Endothelial cell of umbilical vein (primary cell): ENCODE measurements around the gene KCTD20. TPM values are rescaled to one million over a fixed set of nuclear protein-coding genes. Genes with fewer than 3 reads are reported as not detected.

Source experiments
- BruUV-seq: library from RNA; stranded (reverse); fragments of 400-500 nt; replicated peaks from 2 replicates; lab custom pipeline; 2021; lab: Mats Ljungman, UMichigan
- CTCF ChIA-PET: fragments of 300-600, 350-600 bp; sonication (Branson Sonifier 250); formaldehyde crosslinking; loops from one replicate; lab custom pipeline; 2021; ENCODE audit warnings: antibody characterized with exemption, inconsistent platforms; lab: Charles Lee
- POLR2A ChIA-PET: fragments of 300-600, 350-600 bp; sonication (Branson Sonifier 250); formaldehyde crosslinking; loops from one replicate; lab custom pipeline; 2021; ENCODE audit warnings: antibody characterized with exemption, inconsistent platforms; lab: Charles Lee
- DNase-seq: peaks from one replicate; pipeline ENCODE4 v3.0.0-alpha.2; 2011; ENCODE audit warnings: low read depth, low spot score
- FAIRE-seq: peaks from 2 replicates; lab custom pipeline; 2011; peaks lifted over from hg19 to GRCh38; lab: Jason Lieb, UNC
- H2AFZ ChIP-seq: 2 replicates; pipeline ENCODE4 v1.6.0; 2012; ENCODE audit warnings: low read depth, low read length, control low read depth, inconsistent platforms
- H3K27ac ChIP-seq: 2 replicates; pipeline ENCODE4 v1.5.1; 2011; ENCODE audit warnings: low read depth, mild to moderate bottlenecking, control low read depth, low read length, moderate library complexity; ENCODE audit not compliant: insufficient read depth
- H3K27me3 ChIP-seq, 2 experiments: 2 replicates each; pipeline versions ENCODE4 v1.6.0 to v1.6.1; 2011; ENCODE audit warnings: low read length in 2 of 2, mixed read lengths in 1 of 2; ENCODE audit not compliant: control insufficient read depth in 2 of 2, insufficient read depth in 2 of 2
- H3K36me3 ChIP-seq, 2 experiments: 2 replicates in 1 of 2; 3 replicates in 1 of 2; pipeline ENCODE4 v1.5.1; 2011; ENCODE audit warnings: low read length in 2 of 2, mild to moderate bottlenecking in 1 of 2, moderate library complexity in 1 of 2; ENCODE audit not compliant: control insufficient read depth in 2 of 2, insufficient read depth in 2 of 2; ENCODE audit errors: extremely low read depth in 1 of 2
- H3K4me1 ChIP-seq: 3 replicates; pipeline ENCODE4 v1.5.1; 2011; ENCODE audit warnings: mild to moderate bottlenecking, low read length; ENCODE audit not compliant: control insufficient read depth, insufficient read depth; ENCODE audit errors: extremely low read depth
- H3K4me2 ChIP-seq: 2 replicates; pipeline ENCODE4 v1.6.1; 2011; ENCODE audit warnings: low read length, control low read depth, mixed read lengths; ENCODE audit not compliant: insufficient read depth
- H3K4me3 ChIP-seq, 3 experiments: fragments of 200-600 bp in 1 of 3; sonication (generic), shearing (Covaris generic) in 1 of 3; replicated peaks in 1 of 3; 2 replicates each; pipeline ENCODE4 v1.5.1; 2011 to 2016; ENCODE audit warnings: control low read depth in 3 of 3, low read length in 3 of 3, mild to moderate bottlenecking in 2 of 3, inconsistent platforms in 1 of 3, low read depth in 1 of 3, moderate library complexity in 1 of 3; ENCODE audit not compliant: insufficient read depth in 1 of 3
- H3K79me2 ChIP-seq: 2 replicates; pipeline ENCODE4 v1.6.0; 2012; ENCODE audit warnings: low read length, inconsistent platforms; ENCODE audit not compliant: control insufficient read depth, insufficient read depth
- H3K9ac ChIP-seq: replicated peaks from 2 replicates; pipeline ENCODE3; 2011; ENCODE audit warnings: low read length, control low read depth; ENCODE audit not compliant: insufficient read depth; ENCODE audit errors: extremely low read depth
- H3K9me1 ChIP-seq: replicated peaks from 3 replicates; pipeline ENCODE4 v1.6.0; 2011; ENCODE audit warnings: mild to moderate bottlenecking, low read length; ENCODE audit not compliant: control insufficient read depth, insufficient read depth; ENCODE audit errors: extremely low read depth
- H3K9me3 ChIP-seq: replicated peaks from 2 replicates; pipeline ENCODE4 v1.5.1; 2012; ENCODE audit warnings: low read length, inconsistent platforms; ENCODE audit not compliant: control insufficient read depth, insufficient read depth
- H4K20me1 ChIP-seq: replicated peaks from 2 replicates; pipeline ENCODE3; 2011; ENCODE audit warnings: mild to moderate bottlenecking, low read length; ENCODE audit not compliant: control insufficient read depth, insufficient read depth; ENCODE audit errors: extremely low read depth
- EZH2 ChIP-seq: IDR thresholded peaks from 2 replicates; pipeline ENCODE4 v1.6.1; 2012; ENCODE audit warnings: borderline replicate concordance, low read depth, mild to moderate bottlenecking, moderate library complexity, low read length, inconsistent platforms; ENCODE audit not compliant: severe bottlenecking
- FOS ChIP-seq: IDR thresholded peaks from 2 replicates; pipeline ENCODE4 v1.6.1; 2011; ENCODE audit warnings: mild to moderate bottlenecking, low read length, moderate library complexity, borderline replicate concordance; ENCODE audit not compliant: insufficient read depth
- GATA2 ChIP-seq: IDR thresholded peaks from 2 replicates; pipeline ENCODE4 v1.7.0; 2011; ENCODE audit warnings: low read depth, mild to moderate bottlenecking, moderate library complexity, mixed read lengths, low read length; ENCODE audit not compliant: insufficient read length, insufficient read depth
- JUN ChIP-seq: IDR thresholded peaks from 2 replicates; pipeline ENCODE4 v1.6.1; 2011; ENCODE audit warnings: borderline replicate concordance, low read depth; ENCODE audit not compliant: insufficient read length, insufficient read depth
- MYC ChIP-seq: IDR thresholded peaks from one replicate; pipeline ENCODE4 v1.6.1; 2011; ENCODE audit warnings: mild to moderate bottlenecking, low read depth, low read length
- POLR2A ChIP-seq: IDR thresholded peaks from 2 replicates; pipeline ENCODE4 v1.6.1; 2012; ENCODE audit warnings: low read depth, mild to moderate bottlenecking, control low read depth, low read length
- POLR2AphosphoS5 ChIP-seq: IDR thresholded peaks from 2 replicates; pipeline ENCODE4 v1.6.1; 2012; ENCODE audit warnings: low read depth, mild to moderate bottlenecking, control low read depth, low read length, moderate library complexity; ENCODE audit not compliant: insufficient read depth
- dilution Hi-C: fragments of 300-500 bp; cut with MboI; formaldehyde crosslinking; loops from one replicate; pipeline ENCODE4 v1.15.0; 2019; ENCODE audit warnings: low sequenced_read_pairs; ENCODE audit not compliant: extremely low pct_ligation_motif_present
- intact Hi-C: fragments of 100-400 bp; cut with micrococcal nuclease; formaldehyde crosslinking; loops from one replicate; pipeline ENCODE4 v1.10.0; 2022
- polyA plus RNA-seq, 4 experiments: library from polyadenylated mRNA; depleted of rRNA in 3 of 4; stranded (reverse) in 3 of 4; unstranded in 1 of 4; fragments of >200 nt; gene quantifications; 2 replicates each; pipeline versions ENCODE4 v1.2.1 to v1.2.3, GENCODE V29; 2011 to 2012; ENCODE audit warnings: missing spikeins in 1 of 4
- total RNA-seq: library from RNA; stranded (reverse); gene quantifications from 2 replicates; pipeline ENCODE4 v1.2.3, GENCODE V29; 2021
- TF ChIP-seq, protein P1 (sequence below), 2 donors: IDR thresholded peaks; 1 replicate in 1 of 2; 2 replicates in 1 of 2; pipeline ENCODE4 v1.5.1; 2011; ENCODE audit warnings: low read length in 2 of 2, mild to moderate bottlenecking in 2 of 2, moderate library complexity in 2 of 2, control low read depth in 1 of 2, inconsistent platforms in 1 of 2, low read depth in 1 of 2; ENCODE audit not compliant: insufficient read depth in 1 of 2; ENCODE audit errors: extremely low read depth in 1 of 2
- TF ChIP-seq, protein P2 (sequence below): IDR thresholded peaks from 2 replicates; pipeline ENCODE4 v1.6.1; 2011; ENCODE audit not compliant: insufficient read depth, insufficient read length

KCTD20 gene
- total and polyA plus RNA-seq, 2 donors (not counting 3 experiments of a cell fraction or from before 2014, with no cell fraction given), result 26.2 to 47.2 TPM

DNA sequence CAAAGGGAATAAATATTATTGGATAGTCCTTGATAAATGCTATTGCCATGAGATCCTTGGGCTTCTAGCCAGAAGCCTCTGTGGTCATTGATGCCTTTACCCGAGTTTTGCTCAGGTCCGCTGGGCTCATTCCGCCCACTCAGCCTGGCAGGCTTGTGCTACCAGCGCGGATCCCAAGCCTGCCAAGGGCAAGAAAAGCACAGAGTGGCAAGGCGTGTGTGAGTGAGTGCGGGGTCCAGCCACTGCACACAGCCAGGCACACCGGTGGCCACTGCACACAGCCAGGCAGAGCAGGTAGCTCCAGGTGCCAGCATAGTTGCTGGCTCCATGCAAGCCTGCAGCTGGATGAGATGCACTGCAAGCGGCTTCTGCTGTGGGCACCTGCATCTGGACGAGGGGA, 65.7 kb downstream of the KCTD20 start:
- POLR2A ChIA-PET, result no interaction called here
- Histone ChIP-seq H3K4me2 (no peak overlapping the region), H3K4me3 (no peak overlapping the region), H2AFZ (no peak overlapping the region), H3K9ac (no peak overlapping the region), H3K36me3 (peaks cover 12% of the 10 kb centered on the region in 2 experiments), H3K27me3 (no peaks in the 10 kb centered on the region), H3K9me3 (no peaks in the 10 kb centered on the region), H3K27ac (no peak overlapping the region), H3K9me1 (no peaks in the 10 kb centered on the region), H3K79me2 (no peaks in the 10 kb centered on the region), H3K4me1 (no peaks in the 10 kb centered on the region), H4K20me1 (no peaks in the 10 kb centered on the region)
- DNase-seq (no peak), FAIRE-seq (no peak)
- intact Hi-C loops (no loop called here), dilution Hi-C loops (no loop called here)
- CTCF ChIA-PET, result interaction anchor here (1.5 kb wide), 1 partner anchor 14 kb away, joined by 7 read pairs; no protein-coding TSS in a partner anchor
- TF ChIP-seq JUN, result no peak
- TF ChIP-seq MYC, result no peak
- no peak for TF ChIP-seq GATA2
- TF ChIP-seq, protein P1, sequence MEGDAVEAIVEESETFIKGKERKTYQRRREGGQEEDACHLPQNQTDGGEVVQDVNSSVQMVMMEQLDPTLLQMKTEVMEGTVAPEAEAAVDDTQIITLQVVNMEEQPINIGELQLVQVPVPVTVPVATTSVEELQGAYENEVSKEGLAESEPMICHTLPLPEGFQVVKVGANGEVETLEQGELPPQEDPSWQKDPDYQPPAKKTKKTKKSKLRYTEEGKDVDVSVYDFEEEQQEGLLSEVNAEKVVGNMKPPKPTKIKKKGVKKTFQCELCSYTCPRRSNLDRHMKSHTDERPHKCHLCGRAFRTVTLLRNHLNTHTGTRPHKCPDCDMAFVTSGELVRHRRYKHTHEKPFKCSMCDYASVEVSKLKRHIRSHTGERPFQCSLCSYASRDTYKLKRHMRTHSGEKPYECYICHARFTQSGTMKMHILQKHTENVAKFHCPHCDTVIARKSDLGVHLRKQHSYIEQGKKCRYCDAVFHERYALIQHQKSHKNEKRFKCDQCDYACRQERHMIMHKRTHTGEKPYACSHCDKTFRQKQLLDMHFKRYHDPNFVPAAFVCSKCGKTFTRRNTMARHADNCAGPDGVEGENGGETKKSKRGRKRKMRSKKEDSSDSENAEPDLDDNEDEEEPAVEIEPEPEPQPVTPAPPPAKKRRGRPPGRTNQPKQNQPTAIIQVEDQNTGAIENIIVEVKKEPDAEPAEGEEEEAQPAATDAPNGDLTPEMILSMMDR (IDR thresholded peaks at IDR 0.05; ENCODE audit: extremely low read depth in 1 of 2, insufficient read depth in 1 of 2, low read depth in 1 of 2, low read length in 2 of 2), result no peak
- TF ChIP-seq POLR2A, result no peak
- no peak for TF ChIP-seq POLR2AphosphoS5
- TF ChIP-seq FOS, result no peak
- TF ChIP-seq, protein P2, sequence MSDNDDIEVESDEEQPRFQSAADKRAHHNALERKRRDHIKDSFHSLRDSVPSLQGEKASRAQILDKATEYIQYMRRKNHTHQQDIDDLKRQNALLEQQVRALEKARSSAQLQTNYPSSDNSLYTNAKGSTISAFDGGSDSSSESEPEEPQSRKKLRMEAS, result no peak
- TF ChIP-seq EZH2, result no peak
- no TSS peak for BruUV-seq
